GM21515 (cell line): Measurements from ENCODE around the gene SLITRK5.
A peak's percentile ranks its signal among the peaks of the same experiment; 100 is the strongest.

ENCODE experiments used
- ATAC-seq: cut with Tn5 transposase; IDR thresholded peaks from one replicate; pipeline ENCODE4 v1.9.1; 2021; ENCODE audit not compliant: unreplicated experiment

Gene SLITRK5, protein sequence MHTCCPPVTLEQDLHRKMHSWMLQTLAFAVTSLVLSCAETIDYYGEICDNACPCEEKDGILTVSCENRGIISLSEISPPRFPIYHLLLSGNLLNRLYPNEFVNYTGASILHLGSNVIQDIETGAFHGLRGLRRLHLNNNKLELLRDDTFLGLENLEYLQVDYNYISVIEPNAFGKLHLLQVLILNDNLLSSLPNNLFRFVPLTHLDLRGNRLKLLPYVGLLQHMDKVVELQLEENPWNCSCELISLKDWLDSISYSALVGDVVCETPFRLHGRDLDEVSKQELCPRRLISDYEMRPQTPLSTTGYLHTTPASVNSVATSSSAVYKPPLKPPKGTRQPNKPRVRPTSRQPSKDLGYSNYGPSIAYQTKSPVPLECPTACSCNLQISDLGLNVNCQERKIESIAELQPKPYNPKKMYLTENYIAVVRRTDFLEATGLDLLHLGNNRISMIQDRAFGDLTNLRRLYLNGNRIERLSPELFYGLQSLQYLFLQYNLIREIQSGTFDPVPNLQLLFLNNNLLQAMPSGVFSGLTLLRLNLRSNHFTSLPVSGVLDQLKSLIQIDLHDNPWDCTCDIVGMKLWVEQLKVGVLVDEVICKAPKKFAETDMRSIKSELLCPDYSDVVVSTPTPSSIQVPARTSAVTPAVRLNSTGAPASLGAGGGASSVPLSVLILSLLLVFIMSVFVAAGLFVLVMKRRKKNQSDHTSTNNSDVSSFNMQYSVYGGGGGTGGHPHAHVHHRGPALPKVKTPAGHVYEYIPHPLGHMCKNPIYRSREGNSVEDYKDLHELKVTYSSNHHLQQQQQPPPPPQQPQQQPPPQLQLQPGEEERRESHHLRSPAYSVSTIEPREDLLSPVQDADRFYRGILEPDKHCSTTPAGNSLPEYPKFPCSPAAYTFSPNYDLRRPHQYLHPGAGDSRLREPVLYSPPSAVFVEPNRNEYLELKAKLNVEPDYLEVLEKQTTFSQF

DNA sequence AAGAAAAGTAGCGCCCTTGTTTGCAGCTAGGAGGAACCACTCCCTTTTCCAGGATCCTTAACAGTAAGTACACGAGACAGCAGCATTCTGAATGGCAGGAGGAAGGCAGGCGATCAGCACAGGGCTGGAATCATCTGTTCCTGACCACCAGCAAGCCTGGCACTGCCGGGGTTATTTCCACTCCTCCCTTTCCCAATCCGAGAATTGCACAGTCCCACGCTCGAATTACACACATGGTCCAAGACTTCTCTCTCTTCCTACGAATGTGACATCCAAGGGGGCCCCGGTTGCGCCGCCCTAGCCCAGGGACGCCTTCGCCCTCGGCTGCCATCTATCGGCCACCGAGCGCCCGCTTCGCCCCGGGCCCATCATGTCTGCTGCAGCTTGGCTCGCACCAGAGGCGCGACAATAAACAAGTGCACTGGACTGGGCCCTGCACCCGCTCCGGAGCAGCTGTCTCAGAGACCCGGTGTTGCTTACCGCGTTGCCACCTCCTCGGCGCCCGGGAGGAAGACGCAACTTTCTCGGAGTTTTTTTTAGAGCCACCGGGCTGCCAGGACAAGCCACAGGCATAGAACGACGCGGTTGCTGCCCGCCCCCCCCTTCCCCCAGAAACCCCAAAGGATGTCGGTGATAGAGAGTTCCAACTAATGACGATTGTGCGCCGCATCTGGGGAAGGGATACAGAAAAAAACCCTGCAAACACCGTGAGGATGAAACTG lies at the start of gene SLITRK5:
Gene SLITRK5 (plus strand): TSS at position 341 of the 722 bp plus-strand sequence. CDS start 4,018 bp downstream, outside the sequence.
- peak; percentile 87 for ATAC-seq

DNA sequence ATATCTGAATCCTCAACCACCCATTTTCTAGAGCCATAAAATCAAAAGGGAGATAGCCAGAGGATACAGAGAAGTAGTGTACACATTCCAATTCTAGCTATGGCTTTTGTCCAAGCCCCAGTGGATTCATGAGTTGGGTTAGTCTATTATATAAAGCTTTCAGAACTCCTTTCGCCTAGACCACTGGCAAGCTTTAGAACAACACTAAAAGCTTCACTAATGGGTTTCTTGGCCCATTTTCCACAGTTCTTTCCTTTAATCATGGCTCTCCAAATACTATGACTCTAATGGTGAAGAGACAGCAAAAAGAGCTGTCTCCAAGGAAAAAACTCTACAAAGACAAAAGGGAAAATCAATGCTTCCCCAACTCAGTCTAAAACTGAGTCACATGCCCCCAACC lies 48.2 kb upstream of the SLITRK5 start:
- no peak for ATAC-seq

DNA sequence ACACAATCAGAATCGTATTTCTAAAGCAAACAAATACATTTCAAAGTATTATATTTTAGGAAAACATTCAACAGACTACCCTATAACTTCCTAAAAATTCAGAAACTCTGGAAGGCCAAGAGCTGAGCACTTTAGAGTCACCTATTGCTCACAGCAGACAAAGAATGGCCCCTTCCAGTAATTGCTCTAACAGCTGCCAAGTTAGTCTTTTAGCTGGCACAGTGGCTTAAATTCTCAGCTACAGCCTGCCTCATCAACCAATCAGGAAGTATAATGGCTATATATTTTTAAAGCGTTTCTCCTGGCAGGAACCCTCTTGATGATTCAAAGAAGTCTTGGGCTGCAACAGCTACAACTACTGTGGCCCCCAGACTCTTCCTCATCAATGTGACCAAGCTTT lies 14.9 kb upstream of the SLITRK5 start:
- ATAC-seq, result no peak

DNA sequence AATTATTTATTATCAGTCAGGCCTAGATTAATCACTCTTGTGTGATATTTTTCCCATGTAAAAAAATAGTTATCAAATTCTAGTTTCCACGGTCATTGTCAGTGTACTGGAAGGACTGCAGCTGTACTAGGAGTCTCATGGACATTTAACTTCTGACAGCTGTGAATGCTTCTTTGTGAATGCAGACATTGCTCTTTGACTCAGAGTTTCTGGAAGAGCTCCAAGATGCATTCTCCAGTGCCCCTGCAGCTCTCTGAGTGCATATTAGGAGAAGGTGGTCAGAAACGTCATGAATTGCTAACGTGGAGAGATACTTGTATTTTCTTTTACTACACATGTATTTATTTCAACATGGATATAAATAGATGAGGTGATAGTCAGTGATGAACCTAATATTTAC lies 9.7 kb upstream of the SLITRK5 start:
- ATAC-seq, result no peak

DNA sequence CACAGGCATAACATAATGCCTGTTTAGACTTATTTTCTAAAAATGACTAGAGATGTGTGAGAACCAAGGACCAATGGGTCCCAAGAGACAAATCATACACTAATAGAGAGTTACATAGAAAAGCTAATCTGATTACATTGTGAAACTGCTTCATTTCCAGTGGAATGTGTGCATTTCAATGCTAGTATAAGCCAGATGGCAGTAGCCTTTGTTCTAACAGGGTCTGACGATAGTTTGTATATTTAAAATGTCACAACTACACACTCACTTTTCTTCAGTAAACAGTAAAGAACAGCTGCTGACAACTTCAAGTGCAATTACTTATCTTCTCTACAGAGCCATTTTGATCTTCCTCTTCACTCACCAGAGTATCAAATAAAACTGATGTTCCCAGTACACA lies 4.3 kb upstream of the SLITRK5 start:
- no peak for ATAC-seq

DNA sequence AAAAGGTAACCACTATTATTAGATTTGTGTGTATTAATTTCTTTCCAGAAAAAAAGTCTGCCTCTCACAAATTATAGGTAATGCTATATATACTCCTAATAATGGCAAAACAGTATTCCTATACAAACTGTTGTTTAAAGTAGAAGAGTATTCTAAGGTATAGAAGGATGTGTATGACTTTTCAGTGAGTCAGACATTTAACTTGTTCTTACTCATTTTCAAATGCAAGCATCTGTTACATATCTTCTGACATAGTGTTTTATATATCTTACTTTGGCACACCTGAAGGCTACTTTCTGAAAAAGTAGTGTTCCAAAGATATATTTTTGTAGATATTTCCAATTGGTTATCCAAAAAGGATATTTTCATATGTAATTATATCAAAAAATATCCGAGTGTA lies 3.5 kb upstream of the SLITRK5 start:
- ATAC-seq, result no peak

DNA sequence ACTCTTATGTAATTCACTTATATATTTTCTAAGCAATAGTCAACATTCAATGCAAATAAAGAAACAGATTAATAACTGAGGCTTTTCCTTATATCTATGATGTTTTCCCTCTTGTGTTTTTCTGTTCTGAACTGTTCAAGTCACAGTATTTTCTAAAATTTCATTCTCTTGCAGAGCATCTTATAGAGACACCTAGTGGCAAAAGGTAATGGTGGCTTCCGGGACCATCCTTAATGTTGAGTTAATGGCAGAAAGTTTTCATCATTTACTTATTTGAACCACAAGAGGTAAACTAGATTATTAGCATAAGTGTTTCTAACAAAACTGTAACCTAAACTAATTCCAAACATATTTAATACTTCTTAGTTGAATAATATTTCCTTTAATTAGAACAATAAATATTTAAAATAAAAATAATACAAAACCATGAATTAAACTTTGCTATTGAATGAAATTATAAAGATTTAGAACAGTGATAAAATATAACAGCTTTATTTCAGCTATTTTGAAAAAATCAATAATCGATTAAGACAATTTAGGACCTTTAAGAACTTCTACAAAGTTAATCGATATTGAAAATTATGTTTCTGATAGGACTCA lies 1.7 kb upstream of the SLITRK5 start:
- ATAC-seq, result no peak

DNA sequence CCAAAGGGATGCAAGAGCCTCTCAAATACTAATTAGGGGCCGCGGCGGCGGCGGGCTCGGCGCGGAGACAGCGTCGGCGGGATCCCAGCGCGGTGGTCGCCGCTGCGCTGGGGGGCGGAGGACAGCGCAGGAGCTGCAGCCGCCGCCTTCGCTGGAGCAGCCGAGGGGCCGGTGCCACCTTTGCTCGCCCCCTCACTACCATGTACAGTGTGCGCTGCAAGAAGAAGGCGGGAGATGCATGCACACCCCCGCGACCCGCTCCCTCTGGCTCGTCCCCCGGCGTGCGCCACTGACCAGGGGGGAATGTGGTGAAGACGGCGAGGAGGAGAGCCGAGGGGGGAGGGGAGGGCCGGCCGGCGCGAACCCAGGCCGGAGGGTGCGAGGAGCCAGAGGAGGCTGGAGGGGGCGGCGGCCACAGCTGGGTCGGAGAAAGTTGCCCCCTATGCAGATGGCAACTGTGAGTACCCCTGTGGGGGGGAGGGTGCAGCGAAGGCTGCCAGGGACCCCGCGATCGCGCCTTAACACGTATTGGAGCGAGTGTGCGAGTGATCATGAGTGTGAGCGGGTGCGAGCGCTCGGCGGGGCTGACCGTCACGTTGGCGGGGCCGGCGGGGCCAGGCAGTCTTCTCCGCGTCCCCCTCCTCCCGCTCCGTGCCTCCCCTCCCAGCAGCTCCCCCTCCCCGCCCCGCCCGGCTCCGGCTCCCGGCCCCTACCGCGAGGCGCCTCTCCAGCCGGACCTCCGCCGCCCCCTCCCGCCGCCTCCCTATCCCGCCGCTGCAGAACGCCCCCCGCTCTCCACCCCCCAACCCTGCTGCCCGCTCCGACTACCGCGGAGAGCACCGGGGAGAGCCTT lies 808 bp downstream of the SLITRK5 start:
- ATAC-seq, result no peak

DNA sequence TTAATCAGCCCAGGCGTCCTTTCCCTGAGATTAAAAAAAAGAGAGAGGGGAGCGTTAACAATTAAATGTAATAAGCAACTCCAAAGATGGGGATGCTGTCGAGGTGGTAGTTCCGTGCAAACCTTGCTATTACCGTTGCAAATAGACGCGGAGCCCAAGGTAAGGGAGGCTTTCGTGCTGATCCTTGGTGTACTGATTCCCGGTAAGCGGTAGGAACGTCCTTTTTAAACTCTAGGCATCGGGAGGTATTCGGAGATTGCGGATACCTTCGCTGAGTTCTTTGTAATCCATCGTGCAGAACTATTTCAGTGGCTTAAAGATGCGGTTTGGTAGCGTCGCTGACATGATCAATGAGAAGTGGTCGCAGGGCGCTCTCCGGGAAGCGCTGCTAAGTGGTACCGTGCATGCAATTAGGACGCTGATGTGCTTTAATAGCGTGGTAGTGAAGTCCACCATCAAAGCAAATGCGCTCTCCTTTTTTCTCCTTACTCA lies 3.1 kb downstream of the SLITRK5 start:
- no peak for ATAC-seq

DNA sequence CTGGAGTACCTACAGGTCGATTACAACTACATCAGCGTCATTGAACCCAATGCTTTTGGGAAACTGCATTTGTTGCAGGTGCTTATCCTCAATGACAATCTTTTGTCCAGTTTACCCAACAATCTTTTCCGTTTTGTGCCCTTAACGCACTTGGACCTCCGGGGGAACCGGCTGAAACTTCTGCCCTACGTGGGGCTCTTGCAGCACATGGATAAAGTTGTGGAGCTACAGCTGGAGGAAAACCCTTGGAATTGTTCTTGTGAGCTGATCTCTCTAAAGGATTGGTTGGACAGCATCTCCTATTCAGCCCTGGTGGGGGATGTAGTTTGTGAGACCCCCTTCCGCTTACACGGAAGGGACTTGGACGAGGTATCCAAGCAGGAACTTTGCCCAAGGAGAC lies 4.7 kb downstream of the SLITRK5 start:
- no peak for ATAC-seq

DNA sequence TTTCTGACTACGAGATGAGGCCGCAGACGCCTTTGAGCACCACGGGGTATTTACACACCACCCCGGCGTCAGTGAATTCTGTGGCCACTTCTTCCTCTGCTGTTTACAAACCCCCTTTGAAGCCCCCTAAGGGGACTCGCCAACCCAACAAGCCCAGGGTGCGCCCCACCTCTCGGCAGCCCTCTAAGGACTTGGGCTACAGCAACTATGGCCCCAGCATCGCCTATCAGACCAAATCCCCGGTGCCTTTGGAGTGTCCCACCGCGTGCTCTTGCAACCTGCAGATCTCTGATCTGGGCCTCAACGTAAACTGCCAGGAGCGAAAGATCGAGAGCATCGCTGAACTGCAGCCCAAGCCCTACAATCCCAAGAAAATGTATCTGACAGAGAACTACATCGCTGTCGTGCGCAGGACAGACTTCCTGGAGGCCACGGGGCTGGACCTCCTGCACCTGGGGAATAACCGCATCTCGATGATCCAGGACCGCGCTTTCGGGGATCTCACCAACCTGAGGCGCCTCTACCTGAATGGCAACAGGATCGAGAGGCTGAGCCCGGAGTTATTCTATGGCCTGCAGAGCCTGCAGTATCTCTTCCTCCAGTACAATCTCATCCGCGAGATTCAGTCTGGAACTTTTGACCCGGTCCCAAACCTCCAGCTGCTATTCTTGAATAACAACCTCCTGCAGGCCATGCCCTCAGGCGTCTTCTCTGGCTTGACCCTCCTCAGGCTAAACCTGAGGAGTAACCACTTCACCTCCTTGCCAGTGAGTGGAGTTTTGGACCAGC lies 5.3 kb downstream of the SLITRK5 start:
- ATAC-seq, result no peak

DNA sequence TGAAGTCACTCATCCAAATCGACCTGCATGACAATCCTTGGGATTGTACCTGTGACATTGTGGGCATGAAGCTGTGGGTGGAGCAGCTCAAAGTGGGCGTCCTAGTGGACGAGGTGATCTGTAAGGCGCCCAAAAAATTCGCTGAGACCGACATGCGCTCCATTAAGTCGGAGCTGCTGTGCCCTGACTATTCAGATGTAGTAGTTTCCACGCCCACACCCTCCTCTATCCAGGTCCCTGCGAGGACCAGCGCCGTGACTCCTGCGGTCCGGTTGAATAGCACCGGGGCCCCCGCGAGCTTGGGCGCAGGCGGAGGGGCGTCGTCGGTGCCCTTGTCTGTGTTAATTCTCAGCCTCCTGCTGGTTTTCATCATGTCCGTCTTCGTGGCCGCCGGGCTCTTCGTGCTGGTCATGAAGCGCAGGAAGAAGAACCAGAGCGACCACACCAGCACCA lies 5.9 kb downstream of the SLITRK5 start:
- ATAC-seq, result no peak

DNA sequence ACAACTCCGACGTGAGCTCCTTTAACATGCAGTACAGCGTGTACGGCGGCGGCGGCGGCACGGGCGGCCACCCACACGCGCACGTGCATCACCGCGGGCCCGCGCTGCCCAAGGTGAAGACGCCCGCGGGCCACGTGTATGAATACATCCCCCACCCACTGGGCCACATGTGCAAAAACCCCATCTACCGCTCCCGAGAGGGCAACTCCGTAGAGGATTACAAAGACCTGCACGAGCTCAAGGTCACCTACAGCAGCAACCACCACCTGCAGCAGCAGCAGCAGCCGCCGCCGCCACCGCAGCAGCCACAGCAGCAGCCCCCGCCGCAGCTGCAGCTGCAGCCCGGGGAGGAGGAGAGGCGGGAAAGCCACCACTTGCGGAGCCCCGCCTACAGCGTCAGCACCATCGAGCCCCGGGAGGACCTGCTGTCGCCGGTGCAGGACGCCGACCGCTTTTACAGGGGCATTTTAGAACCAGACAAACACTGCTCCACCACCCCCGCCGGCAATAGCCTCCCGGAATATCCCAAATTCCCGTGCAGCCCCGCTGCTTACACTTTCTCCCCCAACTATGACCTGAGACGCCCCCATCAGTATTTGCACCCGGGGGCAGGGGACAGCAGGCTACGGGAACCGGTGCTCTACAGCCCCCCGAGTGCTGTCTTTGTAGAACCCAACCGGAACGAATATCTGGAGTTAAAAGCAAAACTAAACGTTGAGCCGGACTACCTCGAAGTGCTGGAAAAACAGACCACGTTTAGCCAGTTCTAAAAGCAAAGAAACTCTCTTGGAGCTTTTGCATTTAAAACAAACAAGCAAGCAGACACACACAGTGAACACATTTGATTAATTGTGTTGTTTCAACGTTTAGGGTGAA lies 6.6 kb downstream of the SLITRK5 start:
- ATAC-seq, result no peak

DNA sequence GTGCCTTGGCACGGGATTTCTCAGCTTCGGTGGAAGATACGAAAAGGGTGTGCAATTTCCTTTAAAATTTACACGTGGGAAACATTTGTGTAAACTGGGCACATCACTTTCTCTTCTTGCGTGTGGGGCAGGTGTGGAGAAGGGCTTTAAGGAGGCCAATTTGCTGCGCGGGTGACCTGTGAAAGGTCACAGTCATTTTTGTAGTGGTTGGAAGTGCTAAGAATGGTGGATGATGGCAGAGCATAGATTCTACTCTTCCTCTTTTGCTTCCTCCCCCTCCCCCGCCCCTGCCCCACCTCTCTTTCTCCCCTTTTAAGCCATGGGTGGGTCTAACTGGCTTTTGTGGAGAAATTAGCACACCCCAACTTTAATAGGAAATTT lies 7.2 kb downstream of the SLITRK5 start:
- ATAC-seq, result no peak

DNA sequence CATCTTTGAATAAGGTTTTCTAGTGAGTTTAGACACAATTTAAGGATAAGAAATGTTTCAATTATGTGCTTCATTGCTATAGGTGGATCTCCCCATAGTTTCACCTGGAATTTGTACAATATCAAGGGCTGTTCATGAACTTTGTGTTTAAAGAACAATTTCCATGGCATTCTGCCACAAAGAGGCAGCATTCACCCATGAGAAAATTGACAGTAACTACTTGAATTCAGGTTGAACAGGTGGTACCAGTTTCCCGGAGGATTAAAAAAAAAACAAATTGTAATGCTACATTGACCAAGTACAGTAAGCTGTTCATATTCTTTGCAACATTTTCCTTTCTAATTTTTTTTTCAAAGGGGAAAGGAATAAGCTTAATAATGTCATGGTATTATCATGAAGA lies 9.1 kb downstream of the SLITRK5 start:
- ATAC-seq, result no peak

DNA sequence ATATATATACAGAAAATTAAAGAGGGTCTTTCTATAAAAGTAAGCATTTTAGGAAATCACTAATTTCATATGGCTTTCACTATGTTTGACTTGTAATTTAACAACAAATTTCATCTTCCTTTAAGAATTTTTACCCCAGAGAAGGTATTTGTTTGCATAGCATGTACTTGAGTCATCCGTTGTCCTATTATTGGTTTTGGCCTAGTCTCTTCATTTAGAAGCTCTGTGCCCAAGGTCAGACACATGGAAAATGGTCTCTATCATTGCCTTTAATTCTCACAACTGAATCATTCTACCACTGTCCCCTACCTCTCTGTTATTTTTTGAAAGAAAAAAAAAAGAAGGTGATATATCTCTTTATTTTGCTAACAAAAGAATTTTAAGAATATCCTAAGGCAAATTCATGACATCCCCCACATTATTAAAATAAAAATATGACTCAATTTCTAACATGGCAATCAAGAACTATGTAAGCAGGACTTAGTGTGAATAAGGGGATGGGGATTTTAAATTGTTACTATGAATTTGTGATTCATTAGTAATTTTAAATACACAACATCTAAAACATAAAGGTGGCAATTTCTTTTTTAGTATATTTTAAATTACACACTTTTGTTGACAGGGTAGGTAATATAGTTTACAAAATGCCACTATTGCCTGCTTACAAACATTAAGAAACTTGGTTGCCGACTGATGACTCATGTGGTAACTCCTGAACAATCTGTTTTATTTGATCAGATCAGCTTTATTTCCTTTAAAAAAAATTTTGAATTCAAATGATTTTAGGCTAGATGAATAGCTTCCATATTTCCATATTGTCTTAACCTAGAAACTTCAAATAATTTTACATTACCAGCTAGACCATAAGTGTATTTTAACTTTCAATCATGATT lies 13.9 kb downstream of the SLITRK5 start:
- ATAC-seq, result no peak

DNA sequence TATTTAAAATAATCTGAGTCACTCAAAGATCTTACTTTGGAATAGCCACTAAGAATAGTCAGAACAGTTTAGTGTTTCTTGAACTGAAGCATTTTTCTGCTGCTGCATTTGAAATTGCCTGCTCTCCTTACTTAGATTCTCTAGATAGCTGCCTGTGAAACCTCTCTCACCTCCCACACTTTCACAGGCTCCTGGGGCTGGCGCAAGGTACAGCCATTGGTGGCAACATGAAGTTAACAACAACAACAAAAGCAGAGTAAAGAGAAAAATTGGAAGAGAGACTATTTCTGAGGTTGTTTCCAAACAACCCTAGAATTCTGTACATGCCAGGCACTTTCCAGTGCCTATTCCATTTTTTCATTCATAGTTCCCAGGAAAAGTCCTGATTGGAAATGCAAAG lies 25.3 kb downstream of the SLITRK5 start:
- no peak for ATAC-seq
